Middle frontal gyrus (tissue), 1 donor: Measurements from ENCODE around the gene ZFYVE27.

Source experiments
- DNase-seq: peaks from one replicate; pipeline ENCODE4 v3.0.0-alpha.2; 2015; ENCODE audit warnings: low spot score; ENCODE audit errors: extremely low spot score

The ZFYVE27 gene

GRCh38 chr10:97768322-97769315, 31.7 kb downstream of the ZFYVE27 start:
- no peak for DNase-seq

- no peak for DNase-seq
These were observed 33.3 kb downstream of the ZFYVE27 start for GRCh38 chr10:97770255-97770654.

GRCh38 chr10:97771055-97771891, 34.3 kb downstream of the ZFYVE27 start:
- DNase-seq: no peak

- DNase-seq: no peak
These were observed 35.2 kb downstream of the ZFYVE27 start, which contains the start of gene SFRP5 for GRCh38 chr10:97771913-97772823. SFRP5 (minus strand) TSS chr10:97771999; CDS start chr10:97771833, 166 bp downstream.

GRCh38 chr10:97773096-97773495, 36.2 kb downstream of the ZFYVE27 start:
- DNase-seq: no peak

- no peak for DNase-seq
These were observed 37.9 kb downstream of the ZFYVE27 start for GRCh38 chr10:97774811-97775294.

- DNase-seq: no peak
These were observed 40.2 kb downstream of the ZFYVE27 start for GRCh38 chr10:97777143-97777542.

- DNase-seq: no peak
These were observed 41.7 kb downstream of the ZFYVE27 start for GRCh38 chr10:97778452-97779302.

GRCh38 chr10:97779492-97779891, 42.6 kb downstream of the ZFYVE27 start:
- no peak for DNase-seq

GRCh38 chr10:97779975-97780374, 43.0 kb downstream of the ZFYVE27 start:
- no peak for DNase-seq

- DNase-seq: no peak
These were observed 44.1 kb downstream of the ZFYVE27 start for GRCh38 chr10:97780841-97781617.

GRCh38 chr10:97781618-97782331, 44.8 kb downstream of the ZFYVE27 start:
- DNase-seq: no peak

GRCh38 chr10:97782455-97783228, 45.7 kb downstream of the ZFYVE27 start:
- DNase-seq: no peak

- DNase-seq: no peak
These were observed 47.4 kb downstream of the ZFYVE27 start for GRCh38 chr10:97784200-97784810.

GRCh38 chr10:97785231-97785630, 48.3 kb downstream of the ZFYVE27 start:
- DNase-seq: no peak

- no peak for DNase-seq
These were observed 48.8 kb downstream of the ZFYVE27 start for GRCh38 chr10:97785731-97786130.
